Peyer's patch (tissue), 4 donors: ENCODE results near the gene HP1BP3.

Source experiments
- POLR2A ChIP-seq, 2 donors: fragments of 450-650 bp; IDR thresholded peaks; one replicate each; pipeline ENCODE4 v1.5.1; 2017; ENCODE audit warnings: antibody characterized with exemption in 2 of 2, mild to moderate bottlenecking in 2 of 2, moderate library complexity in 2 of 2
- TF ChIP-seq, protein P1 (sequence below), 6 experiments: fragments of 450-650 bp in 4 of 6; fragments of 200-600 bp in 2 of 6; sonication (generic) in 1 of 6; IDR thresholded peaks; one replicate each; pipeline ENCODE4 v1.5.1; 2017 to 2019; ENCODE audit warnings: antibody characterized with exemption in 6 of 6, mild to moderate bottlenecking in 3 of 6, moderate library complexity in 1 of 6

DNA sequence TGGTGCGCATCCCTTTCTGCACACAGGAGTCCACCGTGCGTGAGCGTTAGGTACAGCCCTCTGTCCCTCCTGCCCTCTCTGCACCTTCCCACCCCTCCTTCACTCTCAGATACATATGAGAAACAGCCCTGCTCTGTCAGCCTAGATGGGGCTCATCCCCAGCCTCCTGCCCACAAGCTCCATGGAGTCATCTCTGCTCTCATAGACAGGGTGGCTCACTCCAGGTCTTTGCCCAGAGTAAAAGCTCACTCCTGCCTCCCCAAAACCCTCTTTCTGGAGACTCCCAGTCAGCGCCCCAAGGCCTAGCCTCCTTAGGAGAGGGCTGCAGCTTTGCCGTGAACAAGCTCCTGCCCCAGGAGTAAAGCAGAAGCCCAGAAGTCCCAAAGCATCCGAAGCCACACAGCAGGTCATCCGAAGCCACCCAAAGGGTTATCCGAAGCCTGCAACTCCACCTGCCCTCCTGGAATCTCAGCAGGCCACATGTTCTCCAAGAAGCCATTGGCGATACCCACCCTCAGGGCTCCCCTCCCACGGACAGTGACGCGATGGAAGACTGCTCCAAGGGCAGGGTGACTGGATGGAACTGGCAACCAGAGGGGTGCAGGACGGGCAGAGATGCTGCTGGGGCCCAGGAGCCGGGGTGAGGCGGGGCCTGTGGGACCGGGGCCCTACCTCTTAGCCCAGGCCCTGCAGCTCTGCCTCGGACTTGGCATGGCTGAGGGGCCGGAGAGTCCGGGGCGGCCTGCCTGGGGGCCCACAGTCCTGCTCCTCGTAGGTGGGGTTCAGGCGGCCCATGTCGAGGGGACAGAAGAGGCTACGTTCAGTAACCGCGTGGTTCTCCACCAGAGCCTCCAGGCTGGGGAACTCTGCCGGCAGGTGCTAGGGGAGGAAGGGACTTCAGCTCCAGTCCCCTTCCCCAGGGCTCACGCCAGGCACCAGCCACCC, 65.7 kb downstream of the HP1BP3 start:
- TF ChIP-seq, protein P1, sequence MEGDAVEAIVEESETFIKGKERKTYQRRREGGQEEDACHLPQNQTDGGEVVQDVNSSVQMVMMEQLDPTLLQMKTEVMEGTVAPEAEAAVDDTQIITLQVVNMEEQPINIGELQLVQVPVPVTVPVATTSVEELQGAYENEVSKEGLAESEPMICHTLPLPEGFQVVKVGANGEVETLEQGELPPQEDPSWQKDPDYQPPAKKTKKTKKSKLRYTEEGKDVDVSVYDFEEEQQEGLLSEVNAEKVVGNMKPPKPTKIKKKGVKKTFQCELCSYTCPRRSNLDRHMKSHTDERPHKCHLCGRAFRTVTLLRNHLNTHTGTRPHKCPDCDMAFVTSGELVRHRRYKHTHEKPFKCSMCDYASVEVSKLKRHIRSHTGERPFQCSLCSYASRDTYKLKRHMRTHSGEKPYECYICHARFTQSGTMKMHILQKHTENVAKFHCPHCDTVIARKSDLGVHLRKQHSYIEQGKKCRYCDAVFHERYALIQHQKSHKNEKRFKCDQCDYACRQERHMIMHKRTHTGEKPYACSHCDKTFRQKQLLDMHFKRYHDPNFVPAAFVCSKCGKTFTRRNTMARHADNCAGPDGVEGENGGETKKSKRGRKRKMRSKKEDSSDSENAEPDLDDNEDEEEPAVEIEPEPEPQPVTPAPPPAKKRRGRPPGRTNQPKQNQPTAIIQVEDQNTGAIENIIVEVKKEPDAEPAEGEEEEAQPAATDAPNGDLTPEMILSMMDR (IDR thresholded peaks at IDR 0.05) = no peak
- no peak for TF ChIP-seq POLR2A (IDR thresholded peaks at IDR 0.05)
